ENCODE results near the gene DUSP6. TPM values are rescaled to one million over a fixed set of nuclear protein-coding genes. Genes with fewer than 3 reads are reported as not detected.

Gene DUSP6
- total and polyA plus RNA-seq, 2 donors (not counting 1 experiment from before 2014, with no cell fraction given) = 3.2 to 42.2 TPM

DNA sequence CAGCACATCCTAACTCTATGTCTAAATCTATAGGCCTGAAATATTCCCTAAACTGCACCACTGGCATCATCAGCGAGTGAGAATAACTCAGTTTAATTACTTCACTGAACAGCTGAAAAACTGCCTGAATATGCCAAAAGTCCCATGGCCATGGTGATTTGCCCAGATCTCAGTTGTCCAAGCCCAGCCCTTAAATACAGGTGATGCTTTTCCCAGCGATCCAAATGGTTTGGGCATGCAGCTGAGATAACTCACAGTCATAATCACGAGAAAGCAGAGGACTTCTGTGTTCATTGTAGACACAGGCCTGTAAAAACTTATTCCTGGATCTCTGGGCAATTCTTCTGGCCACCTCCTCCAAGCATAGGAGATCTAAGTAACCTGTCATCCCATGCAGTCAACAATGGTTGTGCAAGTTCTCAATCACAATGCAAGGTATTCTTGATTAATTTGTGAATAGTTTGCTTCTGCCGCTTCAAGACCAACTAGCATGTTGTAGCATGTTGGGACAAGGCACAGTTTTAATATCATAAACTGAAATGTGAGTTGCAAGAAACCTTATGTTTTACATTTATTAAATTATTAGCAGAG lies 40.5 kb downstream of the DUSP6 start:
- Histone ChIP-seq H3K27me3 (replicated peaks in 1 of 4; ENCODE audit: control extremely low read depth in 1 of 4, control insufficient read depth in 3 of 4, insufficient read depth in 4 of 4, low read length in 3 of 4) (no peaks in the 10 kb centered on the region), H3K4me3 (ENCODE audit: control extremely low read depth in 1 of 5, extremely low read depth in 1 of 5, insufficient read depth in 1 of 5, low read depth in 2 of 5, low read length in 4 of 5) (no peak overlapping the region), H3K4me1 (ENCODE audit: control insufficient read depth in 2 of 2, insufficient read depth in 2 of 2, low read length in 2 of 2) (peaks cover 7 to 12% of the 10 kb centered on the region in 2 donors), H2AFZ (ENCODE audit: insufficient read depth, low read depth, low read length, poor library complexity, severe bottlenecking) (no peak overlapping the region), H3K9me3 (ENCODE audit: control extremely low read depth in 1 of 3, control insufficient read depth in 2 of 3, insufficient read depth in 1 of 3, low read length in 2 of 3) (no peaks in the 10 kb centered on the region), H3K36me3 (replicated peaks in 1 of 2; ENCODE audit: control extremely low read depth in 1 of 2, control insufficient read depth in 1 of 2, extremely low read depth in 1 of 2, insufficient read depth in 2 of 2, low read length in 1 of 2) (no peaks in the 10 kb centered on the region), H3K4me2 (replicated peaks; ENCODE audit: low read depth, low read length, poor library complexity, severe bottlenecking) (no peak overlapping the region), H4K20me1 (ENCODE audit: control insufficient read depth, insufficient read depth, low read length, poor library complexity, severe bottlenecking) (no peaks in the 10 kb centered on the region), H3K9ac (ENCODE audit: low read length) (no peak overlapping the region), H3K27ac (ENCODE audit: low read length in 2 of 2) (no peak overlapping the region), H3K79me2 (ENCODE audit: control insufficient read depth, insufficient read depth, low read length) (no peaks in the 10 kb centered on the region)
- Mint-ChIP-seq H3K4me3 (no peak overlapping the region), H3K27ac (no peak overlapping the region), H3K27me3 (peaks cover 5% of the 10 kb centered on the region), H3K9me3 (ENCODE audit: insufficient read depth) (no peaks in the 10 kb centered on the region), H3K4me1 (peaks cover 14% of the 10 kb centered on the region)
- WGBS (ENCODE audit: insufficient coverage) = 100% methylated on average over 3 of the region's 4 CpGs
- intact Hi-C loops (cut with micrococcal nuclease) = no loop called here
- no peak for ATAC-seq (ENCODE audit: low read depth)
- POLR2A ChIA-PET = no interaction called here
- CTCF ChIA-PET = no interaction called here
- TF ChIP-seq, protein P1, sequence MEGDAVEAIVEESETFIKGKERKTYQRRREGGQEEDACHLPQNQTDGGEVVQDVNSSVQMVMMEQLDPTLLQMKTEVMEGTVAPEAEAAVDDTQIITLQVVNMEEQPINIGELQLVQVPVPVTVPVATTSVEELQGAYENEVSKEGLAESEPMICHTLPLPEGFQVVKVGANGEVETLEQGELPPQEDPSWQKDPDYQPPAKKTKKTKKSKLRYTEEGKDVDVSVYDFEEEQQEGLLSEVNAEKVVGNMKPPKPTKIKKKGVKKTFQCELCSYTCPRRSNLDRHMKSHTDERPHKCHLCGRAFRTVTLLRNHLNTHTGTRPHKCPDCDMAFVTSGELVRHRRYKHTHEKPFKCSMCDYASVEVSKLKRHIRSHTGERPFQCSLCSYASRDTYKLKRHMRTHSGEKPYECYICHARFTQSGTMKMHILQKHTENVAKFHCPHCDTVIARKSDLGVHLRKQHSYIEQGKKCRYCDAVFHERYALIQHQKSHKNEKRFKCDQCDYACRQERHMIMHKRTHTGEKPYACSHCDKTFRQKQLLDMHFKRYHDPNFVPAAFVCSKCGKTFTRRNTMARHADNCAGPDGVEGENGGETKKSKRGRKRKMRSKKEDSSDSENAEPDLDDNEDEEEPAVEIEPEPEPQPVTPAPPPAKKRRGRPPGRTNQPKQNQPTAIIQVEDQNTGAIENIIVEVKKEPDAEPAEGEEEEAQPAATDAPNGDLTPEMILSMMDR (IDR thresholded peaks at IDR 0.05) = no peak
- TF ChIP-seq EZH2 (IDR thresholded peaks at IDR 0.05; ENCODE audit: borderline replicate concordance, insufficient read depth, low read depth, low read length, poor library complexity, severe bottlenecking) = no peak
- no peak for DNase-seq

DNA sequence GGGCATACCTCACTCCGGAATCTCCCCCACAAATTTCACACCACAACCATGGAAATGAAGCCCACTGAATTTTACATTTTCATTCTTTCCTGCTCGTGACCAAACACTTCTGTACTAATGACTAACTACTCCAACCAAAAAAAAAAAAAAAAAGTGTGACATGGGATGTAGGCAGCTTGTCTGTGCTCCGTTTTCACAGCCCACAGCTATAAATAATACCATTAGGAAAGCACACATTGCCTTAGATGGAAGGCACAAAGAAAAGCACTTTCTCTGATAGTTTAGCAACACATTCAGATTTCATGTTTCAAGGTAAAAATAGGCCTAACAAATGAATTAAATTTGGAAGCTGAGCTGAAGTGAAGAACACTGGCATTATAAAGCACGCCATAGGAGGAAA lies 42.5 kb downstream of the DUSP6 start:
- WGBS (ENCODE audit: insufficient coverage) = 70% methylated on average over 1 of the region's 4 CpGs
- no peaks in the 10 kb centered on the region for H3K79me2 ChIP-seq (ENCODE audit: control insufficient read depth, insufficient read depth, low read length)

More for the DNA sequence above, 42.5 kb downstream of the DUSP6 start:
- no peak for ATAC-seq (ENCODE audit: low read depth)
- peaks cover 0 to 3% of the 10 kb centered on the region in 2 donors for H3K4me1 ChIP-seq (ENCODE audit: control insufficient read depth in 2 of 2, insufficient read depth in 2 of 2, low read length in 2 of 2)
- POLR2A ChIA-PET = no interaction called here
- H3K4me2 ChIP-seq (replicated peaks; ENCODE audit: low read depth, low read length, poor library complexity, severe bottlenecking) = no peak overlapping the region
- H3K9ac ChIP-seq (ENCODE audit: low read length) = no peak overlapping the region
- no peaks in the 10 kb centered on the region for H3K9me3 ChIP-seq (ENCODE audit: control extremely low read depth in 1 of 3, control insufficient read depth in 2 of 3, insufficient read depth in 1 of 3, low read length in 2 of 3)
- Mint-ChIP-seq H3K4me1 (peaks cover 5% of the 10 kb centered on the region), H3K4me3 (no peak overlapping the region), H3K27me3 (peaks cover 5% of the 10 kb centered on the region), H3K9me3 (ENCODE audit: insufficient read depth) (no peaks in the 10 kb centered on the region), H3K27ac (no peak overlapping the region)
- no peak overlapping the region for H3K27ac ChIP-seq (ENCODE audit: low read length in 2 of 2)
- intact Hi-C loops (cut with micrococcal nuclease) = no loop called here
- H4K20me1 ChIP-seq (ENCODE audit: control insufficient read depth, insufficient read depth, low read length, poor library complexity, severe bottlenecking) = no peaks in the 10 kb centered on the region
- H2AFZ ChIP-seq (ENCODE audit: insufficient read depth, low read depth, low read length, poor library complexity, severe bottlenecking) = no peak overlapping the region
- no peaks in the 10 kb centered on the region for H3K36me3 ChIP-seq (replicated peaks in 1 of 2; ENCODE audit: control extremely low read depth in 1 of 2, control insufficient read depth in 1 of 2, extremely low read depth in 1 of 2, insufficient read depth in 2 of 2, low read length in 1 of 2)
- no peak for DNase-seq
- H3K4me3 ChIP-seq (ENCODE audit: control extremely low read depth in 1 of 5, extremely low read depth in 1 of 5, insufficient read depth in 1 of 5, low read depth in 2 of 5, low read length in 4 of 5) = no peak overlapping the region
- no peaks in the 10 kb centered on the region for H3K27me3 ChIP-seq (replicated peaks in 1 of 4; ENCODE audit: control extremely low read depth in 1 of 4, control insufficient read depth in 3 of 4, insufficient read depth in 4 of 4, low read length in 3 of 4)
- TF ChIP-seq EZH2 (IDR thresholded peaks at IDR 0.05; ENCODE audit: borderline replicate concordance, insufficient read depth, low read depth, low read length, poor library complexity, severe bottlenecking) = no peak
- TF ChIP-seq, protein P1 (IDR thresholded peaks at IDR 0.05) = no peak
- CTCF ChIA-PET = no interaction called here
